HG03354 (cell line): ENCODE measurements around the gene CSRP3.

ENCODE experiments used
- ATAC-seq: cut with Tn5 transposase; IDR thresholded peaks from one replicate; pipeline ENCODE4 v1.9.1; 2021; ENCODE audit warnings: mild to moderate bottlenecking; ENCODE audit not compliant: unreplicated experiment, poor library complexity, severe bottlenecking

The CSRP3 gene

GRCh38 chr11:19226378-19227195, 24.8 kb upstream of the CSRP3 start:
- ATAC-seq: no peak

GRCh38 chr11:19225581-19225980, 23.8 kb upstream of the CSRP3 start:
- no peak for ATAC-seq

GRCh38 chr11:19225123-19225522, 23.3 kb upstream of the CSRP3 start:
- ATAC-seq: no peak

GRCh38 chr11:19220903-19221724, 19.3 kb upstream of the CSRP3 start:
- no peak for ATAC-seq

GRCh38 chr11:19218786-19219460, 17.1 kb upstream of the CSRP3 start:
- no peak for ATAC-seq

- ATAC-seq: no peak
These were observed 16.4 kb upstream of the CSRP3 start for GRCh38 chr11:19218216-19218615.

GRCh38 chr11:19216709-19217374, 15.1 kb upstream of the CSRP3 start:
- ATAC-seq: no peak

- ATAC-seq: no peak
These were observed 14.2 kb upstream of the CSRP3 start for GRCh38 chr11:19216021-19216420.

GRCh38 chr11:19209617-19210370, 8.0 kb upstream of the CSRP3 start:
- ATAC-seq: no peak

GRCh38 chr11:19208959-19209546, 7.3 kb upstream of the CSRP3 start:
- no peak for ATAC-seq

GRCh38 chr11:19208181-19208580, 6.4 kb upstream of the CSRP3 start:
- ATAC-seq: no peak

GRCh38 chr11:19204836-19205235, 3.1 kb upstream of the CSRP3 start:
- ATAC-seq: no peak

GRCh38 chr11:19200410-19201201, 1.2 kb downstream of the CSRP3 start:
- ATAC-seq: no peak

- ATAC-seq: no peak
These were observed 2.0 kb downstream of the CSRP3 start for GRCh38 chr11:19199771-19200170.

GRCh38 chr11:19199048-19199447, 2.7 kb downstream of the CSRP3 start:
- ATAC-seq: no peak

- ATAC-seq: no peak
These were observed 5.4 kb downstream of the CSRP3 start for GRCh38 chr11:19196432-19196831.

- ATAC-seq: no peak
These were observed 7.0 kb downstream of the CSRP3 start for GRCh38 chr11:19194620-19195308.

- ATAC-seq: no peak
These were observed 7.9 kb downstream of the CSRP3 start for GRCh38 chr11:19193916-19194315.
